Panc1 (cell line): Measurements from ENCODE around the gene NIPBL. TPM values are rescaled to one million over a fixed set of nuclear protein-coding genes. Genes with fewer than 3 reads are reported as not detected.

ENCODE experiments used
- ATAC-seq: fragments of 200-7000 bp; cut with Tn5 transposase; 2 replicates; pipeline ENCODE4 v1.9.1; 2020; ENCODE audit warnings: mild to moderate bottlenecking, moderate library complexity
- BruUV-seq: library from RNA; stranded (reverse); fragments of 400-500 nt; replicated peaks from 2 replicates; lab custom pipeline; 2021; lab: Mats Ljungman, UMichigan
- CTCF ChIA-PET: fragments of 300-600 bp; sonication (Branson Sonifier 250); formaldehyde crosslinking; loops from one replicate; lab custom pipeline; 2022; ENCODE audit warnings: antibody characterized with exemption; lab: Charles Lee
- POLR2A ChIA-PET: fragments of 300-600 bp; sonication (Branson Sonifier 250); formaldehyde crosslinking; loops from one replicate; lab custom pipeline; 2022; ENCODE audit warnings: antibody characterized with exemption; lab: Charles Lee
- DNase-seq: peaks from one replicate; pipeline ENCODE4 v3.0.0-alpha.2; 2010; ENCODE audit warnings: low read depth, low spot score
- H3K27ac ChIP-seq: 2 replicates; pipeline ENCODE4 v1.5.1; 2011; ENCODE audit warnings: mild to moderate bottlenecking, low read length, inconsistent platforms
- H3K27me3 ChIP-seq: fragments of 200-500 bp; sonication (Bioruptor generic); 2 replicates; pipeline ENCODE4 v1.6.0; 2014; ENCODE audit warnings: low read length, inconsistent platforms; ENCODE audit not compliant: control insufficient read depth, insufficient read depth
- H3K36me3 ChIP-seq: fragments of 200-500 bp; sonication (Bioruptor generic); 2 replicates; pipeline ENCODE4 v1.5.1; 2014; ENCODE audit warnings: inconsistent platforms, mild to moderate bottlenecking, low read length, moderate library complexity; ENCODE audit not compliant: control insufficient read depth, insufficient read depth
- H3K4me1 ChIP-seq: 2 replicates; pipeline ENCODE4 v1.5.1; 2011; ENCODE audit warnings: inconsistent platforms, mild to moderate bottlenecking, low read length, moderate library complexity; ENCODE audit not compliant: control insufficient read depth, insufficient read depth
- H3K4me3 ChIP-seq, 2 experiments: 2 replicates each; pipeline ENCODE4 v1.5.1; 2011 to 2012; ENCODE audit warnings: low read depth in 2 of 2, low read length in 2 of 2, mild to moderate bottlenecking in 2 of 2, inconsistent platforms in 1 of 2, moderate library complexity in 1 of 2
- H3K9me3 ChIP-seq: fragments of 200-500 bp; sonication (Bioruptor generic); 2 replicates; pipeline ENCODE4 v1.5.1; 2014; ENCODE audit warnings: low read depth, mild to moderate bottlenecking, inconsistent platforms, low read length, moderate library complexity; ENCODE audit not compliant: control insufficient read depth, insufficient read depth
- POLR2AphosphoS5 ChIP-seq: IDR thresholded peaks from 2 replicates; pipeline ENCODE4 v1.6.1; 2012; ENCODE audit warnings: mild to moderate bottlenecking, low read depth, low read length, moderate library complexity
- REST ChIP-seq, 2 experiments: IDR thresholded peaks; 2 replicates each; pipeline ENCODE4 v1.6.1; 2011 to 2012; ENCODE audit warnings: low read depth in 2 of 2, control low read depth in 1 of 2, low read length in 1 of 2, mild to moderate bottlenecking in 1 of 2, moderate library complexity in 1 of 2; ENCODE audit not compliant: insufficient read depth in 1 of 2
- SIN3A ChIP-seq: IDR thresholded peaks from 2 replicates; pipeline ENCODE4 v1.6.1; 2012; ENCODE audit warnings: low read depth, mild to moderate bottlenecking, low read length, moderate library complexity, borderline replicate concordance; ENCODE audit not compliant: insufficient read depth
- TCF7L2 ChIP-seq: IDR thresholded peaks from 2 replicates; pipeline ENCODE4 v1.6.1; 2011; ENCODE audit warnings: mild to moderate bottlenecking, low read depth, low read length, inconsistent platforms
- in situ Hi-C: cut with HindIII; loops from 2 replicates; pipeline ENCODE4 v1.10.0; 2016; ENCODE audit warnings: low sequenced_read_pairs, low pct_unique_long_range_greater_than_20kb
- intact Hi-C: fragments of 100-400 bp; cut with micrococcal nuclease; formaldehyde crosslinking; loops from one replicate; pipeline ENCODE4 v1.10.0; 2022; ENCODE audit not compliant: unreplicated experiment
- total RNA-seq: library from RNA; stranded (reverse); gene quantifications from one replicate; pipeline ENCODE4 v1.2.1, GENCODE V29; 2021; ENCODE audit not compliant: unreplicated experiment
- TF ChIP-seq, protein P1 (sequence below): fragments of 450-650 bp; IDR thresholded peaks from 2 replicates; pipeline ENCODE4 v1.5.1; 2017; ENCODE audit warnings: mild to moderate bottlenecking

The NIPBL gene
- total RNA-seq, 1 experiment from 2014 or later: 41.6 TPM

- CTCF ChIA-PET: no interaction called here
- H3K27ac ChIP-seq: no peak overlapping the region
- H3K36me3 ChIP-seq: no peaks in the 10 kb centered on the region
- H3K4me1 ChIP-seq: no peaks in the 10 kb centered on the region; the same call in 1 of the 2 replicates
- POLR2A ChIA-PET: interaction anchor here (0.7 kb wide), 1 partner anchor 151 kb away, joined by 8 read pairs; no protein-coding TSS in a partner anchor
- DNase-seq (no peak), ATAC-seq (no peak)
- no peaks in the 10 kb centered on the region for H3K9me3 ChIP-seq
- TF ChIP-seq, protein P1, sequence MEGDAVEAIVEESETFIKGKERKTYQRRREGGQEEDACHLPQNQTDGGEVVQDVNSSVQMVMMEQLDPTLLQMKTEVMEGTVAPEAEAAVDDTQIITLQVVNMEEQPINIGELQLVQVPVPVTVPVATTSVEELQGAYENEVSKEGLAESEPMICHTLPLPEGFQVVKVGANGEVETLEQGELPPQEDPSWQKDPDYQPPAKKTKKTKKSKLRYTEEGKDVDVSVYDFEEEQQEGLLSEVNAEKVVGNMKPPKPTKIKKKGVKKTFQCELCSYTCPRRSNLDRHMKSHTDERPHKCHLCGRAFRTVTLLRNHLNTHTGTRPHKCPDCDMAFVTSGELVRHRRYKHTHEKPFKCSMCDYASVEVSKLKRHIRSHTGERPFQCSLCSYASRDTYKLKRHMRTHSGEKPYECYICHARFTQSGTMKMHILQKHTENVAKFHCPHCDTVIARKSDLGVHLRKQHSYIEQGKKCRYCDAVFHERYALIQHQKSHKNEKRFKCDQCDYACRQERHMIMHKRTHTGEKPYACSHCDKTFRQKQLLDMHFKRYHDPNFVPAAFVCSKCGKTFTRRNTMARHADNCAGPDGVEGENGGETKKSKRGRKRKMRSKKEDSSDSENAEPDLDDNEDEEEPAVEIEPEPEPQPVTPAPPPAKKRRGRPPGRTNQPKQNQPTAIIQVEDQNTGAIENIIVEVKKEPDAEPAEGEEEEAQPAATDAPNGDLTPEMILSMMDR: no peak
- TF ChIP-seq POLR2AphosphoS5 (no peak), SIN3A (no peak), REST (IDR thresholded peaks at IDR 0.05; ENCODE audit: insufficient read depth in 1 of 2, low read depth in 2 of 2, low read length in 1 of 2) (no peak), TCF7L2 (no peak)
- H3K4me3 ChIP-seq: no peak overlapping the region
- no TSS peak for BruUV-seq
- in situ Hi-C loops (no loop called here), intact Hi-C loops (no loop called here)
- no peaks in the 10 kb centered on the region for H3K27me3 ChIP-seq
Measured at GRCh38 chr5:36897616-36898015, 21.0 kb downstream of the NIPBL start.

DNA sequence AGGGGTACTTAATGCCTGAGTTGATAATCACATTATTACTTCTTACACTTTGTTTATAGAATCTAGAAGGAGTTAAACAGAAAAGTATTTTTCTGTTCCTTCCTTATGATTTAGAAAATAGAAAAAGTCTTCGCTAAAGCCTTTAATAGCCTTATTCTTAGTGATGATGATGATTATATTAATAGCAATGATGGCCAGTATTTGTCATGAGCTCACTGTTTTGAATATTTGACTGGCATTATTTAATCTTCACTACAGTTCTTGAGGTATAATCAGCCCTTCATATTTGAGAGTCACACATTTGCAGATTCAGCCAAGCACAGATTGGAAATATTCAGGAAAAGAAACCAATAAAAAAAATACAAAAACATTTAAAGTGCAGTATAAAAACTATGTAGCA lies 23.3 kb downstream of the NIPBL start:
- ATAC-seq (no peak), DNase-seq (no peak)
- Histone ChIP-seq H3K4me1 (no peaks in the 10 kb centered on the region; the same call in 1 of the 2 replicates), H3K9me3 (no peaks in the 10 kb centered on the region), H3K27me3 (no peaks in the 10 kb centered on the region), H3K4me3 (no peak overlapping the region), H3K27ac (no peak overlapping the region), H3K36me3 (no peaks in the 10 kb centered on the region)
- ChIA-PET POLR2A (no interaction called here), CTCF (no interaction called here)
- intact Hi-C loops (no loop called here), in situ Hi-C loops (no loop called here)
- BruUV-seq: TSS peak; percentile 6
- TF ChIP-seq TCF7L2: no peak
- TF ChIP-seq POLR2AphosphoS5: no peak
- no peak for TF ChIP-seq SIN3A
- TF ChIP-seq REST (IDR thresholded peaks at IDR 0.05; ENCODE audit: insufficient read depth in 1 of 2, low read depth in 2 of 2, low read length in 1 of 2): no peak
- TF ChIP-seq, protein P1: no peak
